ENCODE measurements around the gene DEPDC5. TPM values are rescaled to one million over a fixed set of nuclear protein-coding genes. Genes with fewer than 3 reads are reported as not detected.

Gene DEPDC5
- total RNA-seq, 3 donors from 2014 or later (not counting 1 experiment from before 2014, with no cell fraction given), result 56.7 to 67.9 (median 62.6) TPM

- H3K9me3 Mint-ChIP-seq, result no peaks in the 10 kb centered on the region
- WGBS (ENCODE audit: insufficient coverage), result 93% methylated on average over 2 of the region's 7 CpGs
- intact Hi-C loops (cut with micrococcal nuclease), result no loop called here
- H3K36me3 Mint-ChIP-seq, result no peaks in the 10 kb centered on the region
- no peaks in the 10 kb centered on the region for H3K27me3 Mint-ChIP-seq (ENCODE audit: low read depth in 2 of 2)
- Histone ChIP-seq H3K27ac (ENCODE audit: low read length) (no peak overlapping the region), H3K9me3 (ENCODE audit: control insufficient read depth, insufficient read depth, low read length) (no peaks in the 10 kb centered on the region), H3K36me3 (ENCODE audit: control insufficient read depth, insufficient read depth, low read length) (peaks cover 19% of the 10 kb centered on the region), H3K27me3 (ENCODE audit: control insufficient read depth, insufficient read depth, low read length) (no peaks in the 10 kb centered on the region), H3K4me1 (ENCODE audit: control insufficient read depth, insufficient read depth, low read length) (peaks cover 5% of the 10 kb centered on the region), H3K4me3 (ENCODE audit: low read length) (no peak overlapping the region)
- H3K4me1 Mint-ChIP-seq, result peaks cover 22 to 39% of the 10 kb centered on the region in 2 donors
- ATAC-seq (no peak), DNase-seq (no peak)
- H3K4me3 Mint-ChIP-seq, result no peak overlapping the region
- H3K27ac Mint-ChIP-seq, result no peak overlapping the region
- no peak for TF ChIP-seq CTCF (IDR thresholded peaks at IDR 0.05)
Measured at GRCh38 chr22:31743871-31744270, 9.9 kb upstream of the DEPDC5 start.

DNA sequence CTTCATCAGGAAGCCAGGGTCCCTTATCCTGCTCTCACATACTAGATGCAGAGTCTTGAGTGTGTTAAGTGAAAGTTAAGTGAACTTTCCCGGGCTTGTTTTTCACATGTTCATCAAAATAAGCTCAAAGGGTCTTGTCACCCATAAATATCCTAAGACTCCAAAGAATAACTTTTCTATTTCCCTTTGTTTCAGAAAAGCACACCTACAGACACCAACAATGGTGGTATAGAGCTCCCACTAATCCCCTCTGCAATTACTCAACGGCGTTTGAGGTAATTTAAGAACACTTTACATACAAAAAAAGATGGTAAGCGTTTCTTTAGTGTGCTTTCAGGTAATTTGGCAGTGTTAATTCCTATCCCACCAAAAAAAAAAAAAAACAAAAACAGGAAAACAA is 6.4 kb upstream of the DEPDC5 start:
- 100% methylated on average over 2 of the region's 4 CpGs for WGBS (ENCODE audit: insufficient coverage)
- ATAC-seq (no peak), DNase-seq (no peak)
- TF ChIP-seq CTCF (IDR thresholded peaks at IDR 0.05), result no peak
- H3K27me3 ChIP-seq (ENCODE audit: control insufficient read depth, insufficient read depth, low read length), result no peaks in the 10 kb centered on the region
- H3K4me3 Mint-ChIP-seq, result peak overlapping the region; percentile 98
- peaks cover 6% of the 10 kb centered on the region for H3K36me3 ChIP-seq (ENCODE audit: control insufficient read depth, insufficient read depth, low read length)
- no peak overlapping the region for H3K27ac ChIP-seq (ENCODE audit: low read length)
- no peaks in the 10 kb centered on the region for H3K27me3 Mint-ChIP-seq (ENCODE audit: low read depth in 2 of 2)
- intact Hi-C loops (cut with micrococcal nuclease), result no loop called here
- H3K36me3 Mint-ChIP-seq, result no peaks in the 10 kb centered on the region
- H3K9me3 Mint-ChIP-seq, result no peaks in the 10 kb centered on the region
- peak overlapping the region; percentile 67 to 89 for H3K27ac Mint-ChIP-seq
- no peaks in the 10 kb centered on the region for H3K9me3 ChIP-seq (ENCODE audit: control insufficient read depth, insufficient read depth, low read length)
- peaks cover 34 to 45% of the 10 kb centered on the region in 2 donors for H3K4me1 Mint-ChIP-seq
- H3K4me3 ChIP-seq (ENCODE audit: low read length), result no peak overlapping the region
- H3K4me1 ChIP-seq (ENCODE audit: control insufficient read depth, insufficient read depth, low read length), result peaks cover 21% of the 10 kb centered on the region

DNA sequence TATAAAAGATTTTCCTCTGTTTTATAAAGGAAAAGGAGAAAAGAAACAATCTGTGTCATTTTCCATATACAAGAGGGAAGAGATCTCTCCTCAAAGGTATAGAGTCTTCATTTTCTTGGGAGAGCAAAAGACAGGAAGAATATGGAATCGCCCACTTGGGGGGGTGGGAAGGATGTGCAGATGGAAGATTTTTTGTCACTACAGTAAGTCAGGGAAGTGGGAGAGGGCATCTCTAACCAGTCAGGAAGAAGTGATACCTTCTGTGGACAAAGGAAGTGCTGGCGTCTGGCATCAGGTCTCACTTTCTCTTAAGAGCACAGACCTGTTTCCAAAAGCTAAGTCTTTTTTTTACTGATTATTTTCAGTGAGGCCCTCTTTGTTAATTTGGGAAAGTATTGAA is 5.3 kb upstream of the DEPDC5 start:
- H3K27ac ChIP-seq (ENCODE audit: low read length), result no peak overlapping the region
- Mint-ChIP-seq H3K36me3 (no peaks in the 10 kb centered on the region), H3K27ac (peak overlapping the region; percentile 87 to 89), H3K4me3 (peak overlapping the region; percentile 98), H3K27me3 (ENCODE audit: low read depth in 2 of 2) (no peaks in the 10 kb centered on the region), H3K9me3 (no peaks in the 10 kb centered on the region), H3K4me1 (peaks cover 43 to 49% of the 10 kb centered on the region in 2 donors)
- intact Hi-C loops (cut with micrococcal nuclease), result no loop called here
- no peak overlapping the region for H3K4me3 ChIP-seq (ENCODE audit: low read length)
- TF ChIP-seq CTCF (IDR thresholded peaks at IDR 0.05), result no peak
- ATAC-seq (no peak), DNase-seq (peak in 1 of 2 donors; percentile 18)
- H3K9me3 ChIP-seq (ENCODE audit: control insufficient read depth, insufficient read depth, low read length), result no peaks in the 10 kb centered on the region
- WGBS (ENCODE audit: insufficient coverage), result 32% methylated on average over 2 of the region's 2 CpGs
- H3K4me1 ChIP-seq (ENCODE audit: control insufficient read depth, insufficient read depth, low read length), result peaks cover 31% of the 10 kb centered on the region
- H3K36me3 ChIP-seq (ENCODE audit: control insufficient read depth, insufficient read depth, low read length), result peaks cover 6% of the 10 kb centered on the region
- H3K27me3 ChIP-seq (ENCODE audit: control insufficient read depth, insufficient read depth, low read length), result no peaks in the 10 kb centered on the region
